HCT116 (cell line): ENCODE results near the gene ASCC1. TPM values are rescaled to one million over a fixed set of nuclear protein-coding genes. Genes with fewer than 3 reads are reported as not detected.

Experiments used
- ATAC-seq: fragments of 200-7000 bp; cut with Tn5 transposase; 2 replicates; pipeline ENCODE4 v1.9.1; 2020; ENCODE audit warnings: mild to moderate bottlenecking, moderate library complexity
- BruUV-seq: library from RNA; stranded (reverse); fragments of 400-500 nt; replicated peaks from 2 replicates; lab custom pipeline; 2021; lab: Mats Ljungman, UMichigan
- CTCF ChIA-PET: fragments of 300-600 bp; sonication (Branson Sonifier 250); formaldehyde crosslinking; loops from one replicate; lab custom pipeline; 2021; ENCODE audit warnings: antibody characterized with exemption; lab: Charles Lee
- POLR2A ChIA-PET: fragments of 300-600, 350-600 bp; sonication (Branson Sonifier 250); formaldehyde crosslinking; loops from one replicate; lab custom pipeline; 2021; ENCODE audit warnings: antibody characterized with exemption; lab: Charles Lee
- RAD21 ChIA-PET, 2 experiments: fragments of 300-600 bp; sonication (Branson Sonifier 250); formaldehyde crosslinking; loops; one replicate each; lab custom pipeline; 2023; ENCODE audit warnings: low total read pairs in 2 of 2; ENCODE audit not compliant: uncharacterized antibody in 2 of 2, unreplicated experiment in 2 of 2, low non-redundant PET in 1 of 2; lab: Charles Lee
- DNase-seq: peaks from one replicate; pipeline ENCODE4 v3.0.0-alpha.2; 2010; ENCODE audit warnings: low read depth, low spot score
- H2AFZ ChIP-seq: fragments of 200-600 bp; shearing (Covaris generic), sonication (generic); 2 replicates; pipeline ENCODE4 v1.6.1; 2017; ENCODE audit warnings: low read depth, mixed run types, mixed read lengths, antibody characterized with exemption, low read length; ENCODE audit not compliant: poor library complexity, severe bottlenecking
- H3K27ac ChIP-seq: 2 replicates; pipeline ENCODE4 v1.5.1; 2012; ENCODE audit warnings: low read depth, low read length
- H3K27me3 ChIP-seq: fragments of 200-600 bp; sonication (generic); 2 replicates; pipeline ENCODE4 v1.6.1; 2016; ENCODE audit warnings: mixed run types, low read length, mixed read lengths; ENCODE audit not compliant: insufficient read depth
- H3K36me3 ChIP-seq, 2 experiments: fragments of 200-500 bp in 1 of 2; fragments of 200-600 bp in 1 of 2; sonication (Bioruptor generic) in 1 of 2; sonication (generic) in 1 of 2; 2 replicates each; pipeline versions ENCODE4 v1.5.1 to v1.6.1; 2014 to 2016; ENCODE audit warnings: low read length in 2 of 2, inconsistent platforms in 1 of 2, mixed read lengths in 1 of 2, mixed run types in 1 of 2; ENCODE audit not compliant: insufficient read depth in 2 of 2, control insufficient read depth in 1 of 2
- H3K4me1 ChIP-seq, 2 experiments: fragments of 200-600 bp in 1 of 2; sonication (generic) in 1 of 2; 2 replicates each; pipeline versions ENCODE4 v1.5.1 to v1.6.1; 2012 to 2017; ENCODE audit warnings: low read length in 2 of 2, inconsistent platforms in 1 of 2, mild to moderate bottlenecking in 1 of 2, mixed read lengths in 1 of 2, mixed run types in 1 of 2, moderate library complexity in 1 of 2; ENCODE audit not compliant: insufficient read depth in 2 of 2, control insufficient read depth in 1 of 2
- H3K4me2 ChIP-seq: fragments of 200-600 bp; sonication (generic); 2 replicates; pipeline ENCODE4 v1.6.1; 2017; ENCODE audit warnings: mixed run types, low read length, mixed read lengths
- H3K4me3 ChIP-seq, 2 experiments: fragments of 200-600 bp in 1 of 2; sonication (generic) in 1 of 2; replicated peaks in 1 of 2; 2 replicates each; pipeline ENCODE4 v1.5.1; 2011 to 2016; ENCODE audit warnings: low read length in 2 of 2, control low read depth in 1 of 2, low read depth in 1 of 2, mild to moderate bottlenecking in 1 of 2, mixed read lengths in 1 of 2, mixed run types in 1 of 2
- H3K79me2 ChIP-seq: fragments of 200-600 bp; sonication (generic); 2 replicates; pipeline ENCODE4 v1.6.1; 2017; ENCODE audit warnings: mild to moderate bottlenecking, mixed run types, low read length, moderate library complexity, mixed read lengths; ENCODE audit not compliant: insufficient read depth
- H3K9ac ChIP-seq: fragments of 200-600 bp; sonication (generic); 2 replicates; pipeline ENCODE4 v1.6.1; 2016; ENCODE audit warnings: low read length, mixed read lengths
- H3K9me2 ChIP-seq: fragments of 200-600 bp; sonication (generic), shearing (Covaris generic); 2 replicates; pipeline ENCODE4 v1.6.1; 2017; ENCODE audit warnings: mixed run types, mild to moderate bottlenecking, moderate library complexity; ENCODE audit not compliant: insufficient read depth
- H3K9me3 ChIP-seq, 2 experiments: fragments of 200-500 bp in 1 of 2; fragments of 200-600 bp in 1 of 2; sonication (Bioruptor generic) in 1 of 2; sonication (generic) in 1 of 2; 2 replicates each; pipeline ENCODE4 v1.6.1; 2014 to 2017; ENCODE audit warnings: low read length in 2 of 2, mixed read lengths in 2 of 2, inconsistent platforms in 1 of 2, low read depth in 1 of 2, mild to moderate bottlenecking in 1 of 2, mixed run types in 1 of 2, moderate library complexity in 1 of 2; ENCODE audit not compliant: control insufficient read depth in 1 of 2, insufficient read depth in 1 of 2
- H4K20me1 ChIP-seq: fragments of 200-600 bp; sonication (generic), shearing (Covaris generic); 2 replicates; pipeline ENCODE4 v1.6.1; 2017; ENCODE audit warnings: mixed run types, mild to moderate bottlenecking, moderate library complexity; ENCODE audit not compliant: insufficient read depth
- CBX3 ChIP-seq: IDR thresholded peaks from 2 replicates; pipeline ENCODE4 v1.6.1; 2012; ENCODE audit warnings: low read depth
- CEBPB ChIP-seq: IDR thresholded peaks from 2 replicates; pipeline ENCODE4 v1.6.1; 2012; ENCODE audit warnings: low read depth
- EGR1 ChIP-seq: IDR thresholded peaks from 2 replicates; pipeline ENCODE4 v1.6.1; 2012; ENCODE audit warnings: low read depth
- ELF1 ChIP-seq: IDR thresholded peaks from 2 replicates; pipeline ENCODE4 v1.6.1; 2012; ENCODE audit warnings: low read depth, borderline replicate concordance
- EZH2 ChIP-seq: fragments of 200-600 bp; sonication (generic); IDR thresholded peaks from 2 replicates; pipeline ENCODE4 v1.6.1; 2017; ENCODE audit warnings: antibody characterized with exemption, mixed run types
- FOSL1 ChIP-seq: IDR thresholded peaks from 2 replicates; pipeline ENCODE4 v1.6.1; 2012; ENCODE audit warnings: low read depth
- JUND ChIP-seq: IDR thresholded peaks from 2 replicates; pipeline ENCODE4 v1.6.1; 2012
- POLR2A ChIP-seq: IDR thresholded peaks from 2 replicates; pipeline ENCODE4 v1.7.0; 2011; ENCODE audit warnings: borderline replicate concordance; ENCODE audit not compliant: insufficient read depth, insufficient read length; ENCODE audit errors: extremely low read depth
- RAD21 ChIP-seq: IDR thresholded peaks from 2 replicates; pipeline ENCODE4 v1.6.1; 2012; ENCODE audit warnings: low read depth, mild to moderate bottlenecking
- REST ChIP-seq: IDR thresholded peaks from 2 replicates; pipeline ENCODE4 v1.6.1; 2012; ENCODE audit warnings: low read depth
- SIN3A ChIP-seq: IDR thresholded peaks from 2 replicates; pipeline ENCODE4 v1.6.1; 2012; ENCODE audit warnings: low read depth
- SP1 ChIP-seq: IDR thresholded peaks from 2 replicates; pipeline ENCODE4 v1.6.1; 2012; ENCODE audit warnings: low read depth
- SRF ChIP-seq: IDR thresholded peaks from 2 replicates; pipeline ENCODE4 v1.6.1; 2012; ENCODE audit warnings: low read depth
- TCF7L2 ChIP-seq: IDR thresholded peaks from 2 replicates; pipeline ENCODE4 v1.7.0; 2011; ENCODE audit warnings: borderline replicate concordance, inconsistent platforms; ENCODE audit not compliant: insufficient read depth, insufficient read length; ENCODE audit errors: extremely low read depth
- ZFX ChIP-seq: fragments of 450-650 bp; IDR thresholded peaks from 2 replicates; pipeline ENCODE4 v1.6.1; 2017
- intact Hi-C: fragments of 100-400 bp; cut with micrococcal nuclease; formaldehyde crosslinking; loops from 2 replicates; pipeline ENCODE4 v1.10.0; 2022
- total RNA-seq: library from RNA; stranded (reverse); gene quantifications from one replicate; pipeline ENCODE4 v1.2.1, GENCODE V29; 2021; ENCODE audit not compliant: unreplicated experiment
- TF ChIP-seq, protein P1 (sequence below): IDR thresholded peaks from 2 replicates; pipeline ENCODE4 v1.6.1; 2012
- TF ChIP-seq, protein P2 (sequence below): IDR thresholded peaks from 2 replicates; pipeline ENCODE4 v1.6.1; 2012

ASCC1 gene
- total RNA-seq, 1 experiment from 2014 or later: 34.5 TPM

DNA sequence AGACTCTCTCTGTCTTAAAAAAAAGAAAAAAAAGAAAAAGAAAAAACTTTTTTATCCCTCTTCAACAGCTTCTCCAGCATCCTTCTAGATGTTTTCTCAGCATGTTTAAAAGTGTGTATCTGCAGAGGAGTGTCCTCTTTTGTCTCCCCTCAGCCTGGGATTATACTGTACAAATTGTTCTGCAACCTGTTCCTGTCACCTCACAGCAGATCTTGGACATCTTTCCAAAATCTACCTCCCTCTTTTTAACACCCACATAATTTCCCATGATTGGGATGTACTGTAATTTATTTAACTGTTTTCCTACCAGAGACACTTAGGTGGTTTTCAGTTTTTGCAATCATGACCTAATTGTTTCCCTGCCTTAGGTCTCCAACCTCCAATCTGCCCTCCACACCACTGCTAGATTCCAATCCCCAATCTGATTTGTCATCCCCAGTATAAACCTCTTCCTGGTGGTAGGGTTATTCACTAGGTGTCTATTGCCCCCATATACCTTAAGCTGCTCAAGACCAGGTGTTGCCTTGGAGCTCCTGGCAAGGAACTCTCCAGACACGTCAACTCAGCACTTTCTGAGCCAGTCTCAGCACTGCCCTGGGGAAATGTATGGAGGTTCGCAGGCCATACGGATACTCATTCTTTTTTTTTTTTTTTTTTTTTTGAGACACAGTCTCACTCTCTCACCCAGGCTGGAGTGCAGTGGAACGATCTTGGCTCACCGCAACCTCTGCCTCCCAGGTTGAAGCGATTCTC is 40.1 kb upstream of the ASCC1 start (continued):
- TF ChIP-seq CEBPB (no peak), TCF7L2 (no peak), JUND (no peak), SP1 (no peak), ZFX (no peak), RAD21 (no peak), CBX3 (no peak)

DNA sequence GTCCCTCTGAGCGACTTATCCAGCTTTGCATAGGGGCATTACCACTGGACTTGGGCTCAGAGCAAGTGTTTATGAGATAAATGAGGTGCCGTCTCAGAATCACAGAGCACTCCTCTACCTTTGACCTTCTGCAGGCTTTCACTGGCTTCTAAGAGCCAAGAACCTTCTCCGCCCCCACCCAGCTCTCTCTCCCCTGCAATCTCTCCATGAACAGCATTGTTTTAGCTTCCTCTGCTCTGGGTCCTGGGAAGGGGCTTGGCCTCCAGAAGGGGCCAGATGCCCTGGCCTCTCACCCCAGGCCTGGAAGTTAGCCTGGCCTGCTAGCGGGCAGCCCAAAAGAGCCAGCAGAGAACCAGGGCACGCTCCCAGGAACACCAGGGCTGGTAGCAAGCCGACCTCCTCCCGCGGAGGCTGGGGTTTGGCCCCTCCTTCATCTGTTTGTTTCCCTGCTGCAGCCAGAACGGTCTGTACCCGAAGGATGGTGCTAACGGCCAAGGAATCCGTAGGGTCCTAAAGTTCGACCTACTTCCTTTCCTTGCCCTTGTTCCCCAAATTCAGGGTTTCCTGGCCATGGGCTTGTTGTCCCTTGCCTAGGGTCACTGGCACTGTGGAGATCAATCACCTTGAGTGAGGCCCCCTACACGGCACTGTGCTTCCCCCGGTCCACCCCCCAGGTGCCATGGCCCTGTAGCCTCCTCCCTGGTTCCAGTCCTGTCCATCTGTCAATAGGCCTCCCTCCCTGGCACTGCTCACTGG is 38.9 kb upstream of the ASCC1 start:
- Histone ChIP-seq H3K4me2 (peak overlapping the region; percentile 62), H3K27ac (peak overlapping the region; percentile 63)
- TSS peak; percentile 81 for BruUV-seq
- peak; percentile 67; the same call in 1 of the 2 replicates for TF ChIP-seq CBX3
- no peak for TF ChIP-seq JUND
- TF ChIP-seq TCF7L2: peak; percentile 25
- TF ChIP-seq CEBPB: no peak
- TF ChIP-seq POLR2A: no peak
- peak; percentile 67 for TF ChIP-seq FOSL1
- TF ChIP-seq, protein P1, sequence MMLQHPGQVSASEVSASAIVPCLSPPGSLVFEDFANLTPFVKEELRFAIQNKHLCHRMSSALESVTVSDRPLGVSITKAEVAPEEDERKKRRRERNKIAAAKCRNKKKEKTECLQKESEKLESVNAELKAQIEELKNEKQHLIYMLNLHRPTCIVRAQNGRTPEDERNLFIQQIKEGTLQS: no peak
- TF ChIP-seq SIN3A: no peak
- TF ChIP-seq ELF1: no peak
- peak; percentile 66 for TF ChIP-seq SP1
- no peak for TF ChIP-seq REST
- no peak for TF ChIP-seq EZH2
- TF ChIP-seq, protein P2, sequence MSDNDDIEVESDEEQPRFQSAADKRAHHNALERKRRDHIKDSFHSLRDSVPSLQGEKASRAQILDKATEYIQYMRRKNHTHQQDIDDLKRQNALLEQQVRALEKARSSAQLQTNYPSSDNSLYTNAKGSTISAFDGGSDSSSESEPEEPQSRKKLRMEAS: no peak; the same call in 1 of the 2 replicates
- TF ChIP-seq RAD21: peak; percentile 41
- 0 out of 2 replicates have a peak, but pooled peaks have one; percentile 22 for TF ChIP-seq ZFX
- no peak for TF ChIP-seq SRF
- no peak for TF ChIP-seq EGR1

More for the DNA sequence above, 38.9 kb upstream of the ASCC1 start:
- peak overlapping the region; percentile 9 to 16; a peak in 3 of 4 replicates for H3K4me3 ChIP-seq
- DNase-seq (no peak), ATAC-seq (peak; percentile 88)
- ChIA-PET POLR2A (interaction anchor here (1.0 to 3.5 kb wide), 10 partner anchors 9 to 75 kb away, joined by 3 to 22 read pairs (median 5); partner anchors contain the start of gene DDIT4), RAD21 (interaction anchor here in 1 of 2 experiments (0.7 kb wide), 1 partner anchor 60 kb away, joined by 3 read pairs; no protein-coding TSS in a partner anchor), CTCF (interaction anchor here (0.9 to 1.0 kb wide), 2 partner anchors 9 to 38 kb away, joined by 3 read pairs; partner anchors contain the start of gene ASCC1)
- peaks cover 24 to 48% of the 10 kb centered on the region in 2 experiments for H3K4me1 ChIP-seq
- H4K20me1 ChIP-seq: no peaks in the 10 kb centered on the region
- H3K36me3 ChIP-seq: no peaks in the 10 kb centered on the region
- H3K79me2 ChIP-seq: no peaks in the 10 kb centered on the region
- H2AFZ ChIP-seq: peak overlapping the region; percentile 64
- no peaks in the 10 kb centered on the region for H3K9me2 ChIP-seq
- H3K9ac ChIP-seq: peak overlapping the region; percentile 42
- no peaks in the 10 kb centered on the region for H3K9me3 ChIP-seq
- H3K27me3 ChIP-seq: no peaks in the 10 kb centered on the region
- intact Hi-C loops: no loop called here
